ENCODE results near the gene CLCN1. TPM values are rescaled to one million over a fixed set of nuclear protein-coding genes. Genes with fewer than 3 reads are reported as not detected.

Gene CLCN1
- total and polyA plus RNA-seq, 10 of the 15 experiments (the other 5 are each of a cell fraction or from before 2014, with no cell fraction given): 0.30 TPM; not detected in 9

DNA sequence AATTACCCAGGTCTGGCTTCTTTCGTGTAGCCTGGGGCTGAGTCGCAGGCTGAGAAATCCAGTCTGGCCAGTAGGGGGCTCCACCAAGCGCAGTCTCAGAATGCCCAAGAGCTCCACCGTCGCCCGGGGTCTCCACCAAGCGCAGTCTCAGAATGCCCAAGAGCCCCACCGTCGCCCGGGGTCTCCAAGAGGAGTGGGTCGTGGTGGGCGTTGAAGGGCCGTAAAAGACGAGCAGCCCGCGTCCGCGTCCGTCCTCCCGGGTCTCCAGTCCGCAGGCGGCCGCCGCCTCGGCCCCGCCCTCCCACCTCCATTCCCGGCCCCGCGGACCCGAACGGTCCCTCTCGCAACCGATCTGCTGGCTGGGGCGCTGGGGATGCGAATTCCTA, 64.3 kb downstream of the CLCN1 start:
- Histone ChIP-seq H3K27ac (ENCODE audit: control insufficient read depth, insufficient read depth) (peak overlapping the region; percentile 92), H3K9me3 (replicated peaks; ENCODE audit: control insufficient read depth, insufficient read depth, low read length) (no peaks in the 10 kb centered on the region), H3K27me3 (replicated peaks in 1 of 2; ENCODE audit: control insufficient read depth in 2 of 2, insufficient read depth in 2 of 2, low read length in 1 of 2) (no peaks in the 10 kb centered on the region), H2AFZ (ENCODE audit: control insufficient read depth, low read depth, low read length) (peak overlapping the region; percentile 88), H3K79me2 (ENCODE audit: control insufficient read depth, insufficient read depth, low read length) (peaks cover 37% of the 10 kb centered on the region), H3K4me3 (peak overlapping the region; percentile 99), H4K20me1 (ENCODE audit: control insufficient read depth, insufficient read depth) (no peaks in the 10 kb centered on the region), H3K4me1 (ENCODE audit: control insufficient read depth, insufficient read depth, low read length) (peaks cover 15% of the 10 kb centered on the region), H3K4me2 (ENCODE audit: control insufficient read depth, insufficient read depth) (peak overlapping the region; percentile 93), H3K9ac (ENCODE audit: control insufficient read depth, insufficient read depth, low read length) (peak overlapping the region; percentile 94), H3K36me3 (ENCODE audit: control insufficient read depth in 2 of 2, insufficient read depth in 2 of 2, low read length in 1 of 2) (no peaks in the 10 kb centered on the region)
- ChIA-PET SMC1A (ENCODE audit: uncharacterized antibody, unreplicated experiment) (interaction anchor here (1.4 to 2.2 kb wide), 2 partner anchors 11 to 35 kb away, joined by 3 to 14 read pairs; no protein-coding TSS in a partner anchor), POLR2A (interaction anchor here (0.7 to 1.2 kb wide), 6 partner anchors 11 to 117 kb away, joined by 3 to 5 read pairs (median 3); partner anchors contain the start of genes GSTK1 and TAS2R41), RAD21 (ENCODE audit: unreplicated experiment) (interaction anchor here (0.7 to 1.6 kb wide), 4 partner anchors 37 to 1642 kb away, joined by 3 to 8 read pairs (median 3); partner anchors contain the start of gene SSBP1), CTCF (interaction anchor here (0.6 to 2.6 kb wide), 30 partner anchors 9 to 748 kb away, joined by 3 to 33 read pairs (median 4); partner anchors contain the start of genes CASP2, FAM131B and GSTK1)
- FAIRE-seq (no peak), DNase-seq (ENCODE audit: low read depth, low spot score) (peak; percentile 46), ATAC-seq (peak; percentile 76)
- in situ Hi-C loops (cut with MboI): no loop called here
- WGBS (ENCODE audit: insufficient coverage, insufficient replicate concordance, low lambda C conversion rate, missing lambda C conversion rate): 0% methylated on average over 35 of the region's 35 CpGs
- intact Hi-C loops (cut with micrococcal nuclease; ENCODE audit: unreplicated experiment): loop anchor here (1.0 to 5.0 kb wide), 3 partner anchors 36 to 91 kb away; partner anchors contain the start of gene CASP2
- no TSS peak for BruUV-seq (replicated peaks)
- TF ChIP-seq SMAD1 (IDR thresholded peaks at IDR 0.05; ENCODE audit: low read depth, partially characterized antibody) (no peak), MYB (IDR thresholded peaks at IDR 0.05; ENCODE audit: borderline replicate concordance, low read depth, low read length) (no peak), WRNIP1 (IDR thresholded peaks at IDR 0.05; ENCODE audit: borderline replicate concordance, low read depth, low read length) (no peak), MEF2B (IDR thresholded peaks at IDR 0.05; ENCODE audit: partially characterized antibody, poor library complexity, severe bottlenecking) (no peak), RBBP5 (conservative IDR thresholded peaks at IDR 0.05) (no peak), POLR2AphosphoS5 (IDR thresholded peaks at IDR 0.05; ENCODE audit: low read length) (peak; percentile 19), SUZ12 (IDR thresholded peaks at IDR 0.05; ENCODE audit: unreplicated experiment) (no peak), TCF12 (IDR thresholded peaks at IDR 0.05; ENCODE audit: low read depth, low read length) (no peak), PAX8 (IDR thresholded peaks at IDR 0.05) (no peak), CEBPB (IDR thresholded peaks at IDR 0.05; ENCODE audit: borderline replicate concordance in 1 of 2, low read depth in 2 of 2, low read length in 2 of 2) (no peak), STAT1 (conservative IDR thresholded peaks at IDR 0.05) (no peak), RAD51 (IDR thresholded peaks at IDR 0.05) (no peak), SP1 (IDR thresholded peaks at IDR 0.05; ENCODE audit: low read depth, low read length) (no peak), ZNF207 (IDR thresholded peaks at IDR 0.05; ENCODE audit: borderline replicate concordance) (0 out of 2 replicates have a peak, but pooled peaks have one; percentile 22), MXI1 (IDR thresholded peaks at IDR 0.05; ENCODE audit: low read depth, low read length) (no peak), TARDBP (IDR thresholded peaks at IDR 0.05; ENCODE audit: borderline replicate concordance) (no peak), SRF (IDR thresholded peaks at IDR 0.05; ENCODE audit: low read depth in 2 of 2, low read length in 2 of 2) (no peak), NFIC (IDR thresholded peaks at IDR 0.05; ENCODE audit: low read depth, low read length) (no peak), HDGF (IDR thresholded peaks at IDR 0.05) (no peak), KLF5 (IDR thresholded peaks at IDR 0.05; ENCODE audit: partially characterized antibody) (no peak)
- TF ChIP-seq, protein P1, sequence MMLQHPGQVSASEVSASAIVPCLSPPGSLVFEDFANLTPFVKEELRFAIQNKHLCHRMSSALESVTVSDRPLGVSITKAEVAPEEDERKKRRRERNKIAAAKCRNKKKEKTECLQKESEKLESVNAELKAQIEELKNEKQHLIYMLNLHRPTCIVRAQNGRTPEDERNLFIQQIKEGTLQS (IDR thresholded peaks at IDR 0.05; ENCODE audit: borderline replicate concordance, extremely low read depth, low read depth, low read length): no peak
- TF ChIP-seq, protein P2, sequence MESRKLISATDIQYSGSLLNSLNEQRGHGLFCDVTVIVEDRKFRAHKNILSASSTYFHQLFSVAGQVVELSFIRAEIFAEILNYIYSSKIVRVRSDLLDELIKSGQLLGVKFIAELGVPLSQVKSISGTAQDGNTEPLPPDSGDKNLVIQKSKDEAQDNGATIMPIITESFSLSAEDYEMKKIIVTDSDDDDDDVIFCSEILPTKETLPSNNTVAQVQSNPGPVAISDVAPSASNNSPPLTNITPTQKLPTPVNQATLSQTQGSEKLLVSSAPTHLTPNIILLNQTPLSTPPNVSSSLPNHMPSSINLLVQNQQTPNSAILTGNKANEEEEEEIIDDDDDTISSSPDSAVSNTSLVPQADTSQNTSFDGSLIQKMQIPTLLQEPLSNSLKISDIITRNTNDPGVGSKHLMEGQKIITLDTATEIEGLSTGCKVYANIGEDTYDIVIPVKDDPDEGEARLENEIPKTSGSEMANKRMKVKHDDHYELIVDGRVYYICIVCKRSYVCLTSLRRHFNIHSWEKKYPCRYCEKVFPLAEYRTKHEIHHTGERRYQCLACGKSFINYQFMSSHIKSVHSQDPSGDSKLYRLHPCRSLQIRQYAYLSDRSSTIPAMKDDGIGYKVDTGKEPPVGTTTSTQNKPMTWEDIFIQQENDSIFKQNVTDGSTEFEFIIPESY (IDR thresholded peaks at IDR 0.05): no peak
- TF ChIP-seq, protein P3, sequence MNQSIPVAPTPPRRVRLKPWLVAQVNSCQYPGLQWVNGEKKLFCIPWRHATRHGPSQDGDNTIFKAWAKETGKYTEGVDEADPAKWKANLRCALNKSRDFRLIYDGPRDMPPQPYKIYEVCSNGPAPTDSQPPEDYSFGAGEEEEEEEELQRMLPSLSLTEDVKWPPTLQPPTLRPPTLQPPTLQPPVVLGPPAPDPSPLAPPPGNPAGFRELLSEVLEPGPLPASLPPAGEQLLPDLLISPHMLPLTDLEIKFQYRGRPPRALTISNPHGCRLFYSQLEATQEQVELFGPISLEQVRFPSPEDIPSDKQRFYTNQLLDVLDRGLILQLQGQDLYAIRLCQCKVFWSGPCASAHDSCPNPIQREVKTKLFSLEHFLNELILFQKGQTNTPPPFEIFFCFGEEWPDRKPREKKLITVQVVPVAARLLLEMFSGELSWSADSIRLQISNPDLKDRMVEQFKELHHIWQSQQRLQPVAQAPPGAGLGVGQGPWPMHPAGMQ (IDR thresholded peaks at IDR 0.05; ENCODE audit: borderline replicate concordance): no peak
